GM12875 (cell line): ENCODE results near the gene CBLB.

Experiments used
- H3K4me3 ChIP-seq: one replicate; pipeline ENCODE4 v1.5.1; 2011; ENCODE audit warnings: low read depth, low read length, control low read depth
- TF ChIP-seq, protein P1 (sequence below): IDR thresholded peaks from 2 replicates; pipeline ENCODE4 v1.5.1; 2011; ENCODE audit warnings: low read depth, mild to moderate bottlenecking, control low read depth, inconsistent platforms, low read length, moderate library complexity, borderline replicate concordance; ENCODE audit not compliant: insufficient read depth

Gene CBLB

GRCh38 chr3:105616374-105617121 lies 252.3 kb downstream of the CBLB start:
- TF ChIP-seq, protein P1, sequence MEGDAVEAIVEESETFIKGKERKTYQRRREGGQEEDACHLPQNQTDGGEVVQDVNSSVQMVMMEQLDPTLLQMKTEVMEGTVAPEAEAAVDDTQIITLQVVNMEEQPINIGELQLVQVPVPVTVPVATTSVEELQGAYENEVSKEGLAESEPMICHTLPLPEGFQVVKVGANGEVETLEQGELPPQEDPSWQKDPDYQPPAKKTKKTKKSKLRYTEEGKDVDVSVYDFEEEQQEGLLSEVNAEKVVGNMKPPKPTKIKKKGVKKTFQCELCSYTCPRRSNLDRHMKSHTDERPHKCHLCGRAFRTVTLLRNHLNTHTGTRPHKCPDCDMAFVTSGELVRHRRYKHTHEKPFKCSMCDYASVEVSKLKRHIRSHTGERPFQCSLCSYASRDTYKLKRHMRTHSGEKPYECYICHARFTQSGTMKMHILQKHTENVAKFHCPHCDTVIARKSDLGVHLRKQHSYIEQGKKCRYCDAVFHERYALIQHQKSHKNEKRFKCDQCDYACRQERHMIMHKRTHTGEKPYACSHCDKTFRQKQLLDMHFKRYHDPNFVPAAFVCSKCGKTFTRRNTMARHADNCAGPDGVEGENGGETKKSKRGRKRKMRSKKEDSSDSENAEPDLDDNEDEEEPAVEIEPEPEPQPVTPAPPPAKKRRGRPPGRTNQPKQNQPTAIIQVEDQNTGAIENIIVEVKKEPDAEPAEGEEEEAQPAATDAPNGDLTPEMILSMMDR, result no peak
- H3K4me3 ChIP-seq, result no peak overlapping the region

DNA sequence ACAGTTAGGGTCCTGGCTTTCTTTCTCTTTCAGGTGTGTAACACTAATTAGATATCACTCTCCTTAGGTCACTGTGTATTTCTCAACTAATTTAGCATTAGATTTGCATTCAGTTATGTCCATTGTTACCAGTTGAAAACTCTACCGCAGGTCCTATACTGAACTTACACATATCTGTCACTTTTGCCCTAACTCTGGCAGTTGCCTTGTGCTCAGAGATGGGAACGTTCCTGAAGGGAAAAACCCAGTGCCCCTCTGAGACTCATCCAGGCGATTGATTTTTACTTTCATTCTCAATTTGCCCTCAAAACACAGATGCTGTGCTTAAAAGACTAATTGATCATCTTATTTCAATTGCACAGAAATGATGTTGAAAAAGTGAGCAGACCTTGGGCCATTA lies 253.0 kb downstream of the CBLB start:
- H3K4me3 ChIP-seq, result no peak overlapping the region

DNA sequence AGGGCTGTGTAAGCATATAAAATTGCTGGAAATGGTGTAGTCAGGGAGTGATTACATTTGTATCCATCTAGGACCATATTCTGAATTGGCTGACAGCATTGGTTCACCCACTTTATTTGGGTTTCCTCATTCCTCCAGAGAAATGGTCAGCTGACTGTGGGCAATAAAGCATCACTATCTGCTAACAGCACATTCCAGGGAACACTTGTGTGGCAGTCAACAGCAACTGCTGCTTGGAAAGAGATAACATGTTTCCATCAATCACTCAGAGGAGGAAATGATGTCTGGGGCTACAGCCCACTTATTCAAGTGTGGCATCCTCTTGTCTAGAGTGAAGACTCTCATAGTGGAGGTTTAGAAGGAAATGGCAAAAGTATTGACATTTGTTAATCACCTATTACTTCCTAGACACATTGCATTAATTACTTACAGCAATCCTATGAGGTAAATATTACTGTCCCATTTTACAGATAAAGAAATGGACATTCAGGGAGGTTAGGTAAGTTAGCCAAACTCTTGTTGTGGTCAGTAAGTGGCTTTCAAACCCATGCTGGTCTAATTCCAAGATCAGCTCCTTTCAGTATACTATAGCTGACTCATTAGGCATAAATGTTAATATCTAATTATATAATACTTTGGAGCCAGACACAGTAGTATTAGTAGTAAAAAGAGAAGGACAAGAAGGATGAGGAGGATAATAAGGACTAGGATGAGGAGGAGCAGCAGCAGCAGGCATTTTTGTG lies 254.4 kb downstream of the CBLB start:
- TF ChIP-seq, protein P1, result no peak
- no peak overlapping the region for H3K4me3 ChIP-seq

More for the DNA sequence above, 253.0 kb downstream of the CBLB start:
- TF ChIP-seq, protein P1, result no peak

GRCh38 chr3:105613120-105613519 lies 255.7 kb downstream of the CBLB start:
- H3K4me3 ChIP-seq, result no peak overlapping the region
- TF ChIP-seq, protein P1, result no peak

DNA sequence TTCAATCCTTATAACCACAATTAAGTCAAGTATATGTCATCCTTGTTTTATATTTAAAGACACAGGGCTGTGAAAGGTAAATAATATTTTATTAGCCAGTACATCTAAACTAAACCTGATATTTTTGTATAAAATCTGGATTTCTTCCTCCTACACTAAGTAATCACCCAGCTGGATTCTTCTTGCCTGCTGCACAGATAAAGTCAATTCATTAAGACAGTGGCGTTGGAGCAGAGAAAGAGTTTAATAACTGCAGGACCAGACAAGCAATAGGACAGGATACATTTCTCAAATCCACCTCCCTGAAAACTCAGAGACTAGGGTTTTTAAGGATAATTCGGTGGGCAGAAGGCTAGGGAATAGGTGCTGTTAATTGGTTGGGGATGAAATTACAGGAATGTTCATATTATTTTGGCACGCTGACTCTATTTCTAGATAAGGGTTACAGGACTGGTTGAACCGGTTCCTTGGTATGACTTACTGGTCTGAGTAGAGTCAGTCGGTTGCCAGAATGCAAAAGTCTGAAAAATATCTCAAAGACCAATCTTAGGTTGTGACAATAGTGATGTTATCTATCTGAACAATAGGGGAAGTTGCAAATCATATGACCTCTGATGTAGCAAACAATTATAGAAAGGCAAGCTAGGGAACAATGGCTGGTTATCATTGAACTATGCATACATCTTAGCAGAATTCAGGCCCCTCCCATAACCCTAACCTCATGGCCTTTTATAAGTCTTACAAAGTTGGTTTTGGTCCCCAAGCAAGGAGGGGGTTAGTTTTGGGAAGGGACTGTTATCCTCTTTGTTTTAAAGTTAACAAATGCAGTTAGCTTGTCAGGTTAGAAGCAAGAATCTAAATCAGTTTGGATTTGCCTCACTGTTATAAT lies 257.3 kb downstream of the CBLB start:
- TF ChIP-seq, protein P1, result no peak
- no peak overlapping the region for H3K4me3 ChIP-seq

DNA sequence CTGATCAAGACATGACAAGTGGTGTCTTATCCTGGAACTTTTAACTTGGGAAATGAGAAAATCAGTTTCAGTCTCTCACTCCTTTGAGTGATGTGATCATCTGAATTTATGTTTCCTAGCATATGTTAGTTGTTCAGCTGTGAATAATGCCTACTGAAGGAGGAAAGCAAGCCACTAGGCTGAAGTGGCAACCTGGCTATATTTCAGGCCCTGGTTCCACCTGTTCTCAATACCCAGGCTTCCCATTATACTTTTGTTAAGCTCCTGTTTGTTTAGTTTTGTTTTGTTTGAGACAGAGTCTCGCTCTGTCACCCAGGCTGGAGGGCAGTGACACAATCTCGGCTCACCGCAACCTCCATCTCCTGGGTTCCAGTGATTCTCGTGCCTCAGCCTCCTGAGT lies 258.3 kb downstream of the CBLB start:
- no peak overlapping the region for H3K4me3 ChIP-seq
- TF ChIP-seq, protein P1, result no peak
